HCT116 (cell line): Measurements from ENCODE around the gene UGT2A3. TPM values are rescaled to one million over a fixed set of nuclear protein-coding genes. Genes with fewer than 3 reads are reported as not detected.

Source experiments
- ATAC-seq: fragments of 200-7000 bp; cut with Tn5 transposase; 2 replicates; pipeline ENCODE4 v1.9.1; 2020; ENCODE audit warnings: mild to moderate bottlenecking, moderate library complexity
- BruUV-seq: library from RNA; stranded (reverse); fragments of 400-500 nt; replicated peaks from 2 replicates; lab custom pipeline; 2021; lab: Mats Ljungman, UMichigan
- CTCF ChIA-PET: fragments of 300-600 bp; sonication (Branson Sonifier 250); formaldehyde crosslinking; loops from one replicate; lab custom pipeline; 2021; ENCODE audit warnings: antibody characterized with exemption; lab: Charles Lee
- POLR2A ChIA-PET: fragments of 300-600, 350-600 bp; sonication (Branson Sonifier 250); formaldehyde crosslinking; loops from one replicate; lab custom pipeline; 2021; ENCODE audit warnings: antibody characterized with exemption; lab: Charles Lee
- RAD21 ChIA-PET, 2 experiments: fragments of 300-600 bp; sonication (Branson Sonifier 250); formaldehyde crosslinking; loops; one replicate each; lab custom pipeline; 2023; ENCODE audit warnings: low total read pairs in 2 of 2; ENCODE audit not compliant: uncharacterized antibody in 2 of 2, unreplicated experiment in 2 of 2, low non-redundant PET in 1 of 2; lab: Charles Lee
- DNase-seq: peaks from one replicate; pipeline ENCODE4 v3.0.0-alpha.2; 2010; ENCODE audit warnings: low read depth, low spot score
- H2AFZ ChIP-seq: fragments of 200-600 bp; shearing (Covaris generic), sonication (generic); 2 replicates; pipeline ENCODE4 v1.6.1; 2017; ENCODE audit warnings: low read depth, mixed run types, mixed read lengths, antibody characterized with exemption, low read length; ENCODE audit not compliant: poor library complexity, severe bottlenecking
- H3K27ac ChIP-seq: 2 replicates; pipeline ENCODE4 v1.5.1; 2012; ENCODE audit warnings: low read depth, low read length
- H3K27me3 ChIP-seq: fragments of 200-600 bp; sonication (generic); 2 replicates; pipeline ENCODE4 v1.6.1; 2016; ENCODE audit warnings: mixed run types, low read length, mixed read lengths; ENCODE audit not compliant: insufficient read depth
- H3K36me3 ChIP-seq, 2 experiments: fragments of 200-500 bp in 1 of 2; fragments of 200-600 bp in 1 of 2; sonication (Bioruptor generic) in 1 of 2; sonication (generic) in 1 of 2; 2 replicates each; pipeline versions ENCODE4 v1.5.1 to v1.6.1; 2014 to 2016; ENCODE audit warnings: low read length in 2 of 2, inconsistent platforms in 1 of 2, mixed read lengths in 1 of 2, mixed run types in 1 of 2; ENCODE audit not compliant: insufficient read depth in 2 of 2, control insufficient read depth in 1 of 2
- H3K4me1 ChIP-seq, 2 experiments: fragments of 200-600 bp in 1 of 2; sonication (generic) in 1 of 2; 2 replicates each; pipeline versions ENCODE4 v1.5.1 to v1.6.1; 2012 to 2017; ENCODE audit warnings: low read length in 2 of 2, inconsistent platforms in 1 of 2, mild to moderate bottlenecking in 1 of 2, mixed read lengths in 1 of 2, mixed run types in 1 of 2, moderate library complexity in 1 of 2; ENCODE audit not compliant: insufficient read depth in 2 of 2, control insufficient read depth in 1 of 2
- H3K4me2 ChIP-seq: fragments of 200-600 bp; sonication (generic); 2 replicates; pipeline ENCODE4 v1.6.1; 2017; ENCODE audit warnings: mixed run types, low read length, mixed read lengths
- H3K4me3 ChIP-seq, 2 experiments: fragments of 200-600 bp in 1 of 2; sonication (generic) in 1 of 2; replicated peaks in 1 of 2; 2 replicates each; pipeline ENCODE4 v1.5.1; 2011 to 2016; ENCODE audit warnings: low read length in 2 of 2, control low read depth in 1 of 2, low read depth in 1 of 2, mild to moderate bottlenecking in 1 of 2, mixed read lengths in 1 of 2, mixed run types in 1 of 2
- H3K79me2 ChIP-seq: fragments of 200-600 bp; sonication (generic); 2 replicates; pipeline ENCODE4 v1.6.1; 2017; ENCODE audit warnings: mild to moderate bottlenecking, mixed run types, low read length, moderate library complexity, mixed read lengths; ENCODE audit not compliant: insufficient read depth
- H3K9ac ChIP-seq: fragments of 200-600 bp; sonication (generic); 2 replicates; pipeline ENCODE4 v1.6.1; 2016; ENCODE audit warnings: low read length, mixed read lengths
- H3K9me2 ChIP-seq: fragments of 200-600 bp; sonication (generic), shearing (Covaris generic); 2 replicates; pipeline ENCODE4 v1.6.1; 2017; ENCODE audit warnings: mixed run types, mild to moderate bottlenecking, moderate library complexity; ENCODE audit not compliant: insufficient read depth
- H3K9me3 ChIP-seq, 2 experiments: fragments of 200-500 bp in 1 of 2; fragments of 200-600 bp in 1 of 2; sonication (Bioruptor generic) in 1 of 2; sonication (generic) in 1 of 2; 2 replicates each; pipeline ENCODE4 v1.6.1; 2014 to 2017; ENCODE audit warnings: low read length in 2 of 2, mixed read lengths in 2 of 2, inconsistent platforms in 1 of 2, low read depth in 1 of 2, mild to moderate bottlenecking in 1 of 2, mixed run types in 1 of 2, moderate library complexity in 1 of 2; ENCODE audit not compliant: control insufficient read depth in 1 of 2, insufficient read depth in 1 of 2
- H4K20me1 ChIP-seq: fragments of 200-600 bp; sonication (generic), shearing (Covaris generic); 2 replicates; pipeline ENCODE4 v1.6.1; 2017; ENCODE audit warnings: mixed run types, mild to moderate bottlenecking, moderate library complexity; ENCODE audit not compliant: insufficient read depth
- CEBPB ChIP-seq: IDR thresholded peaks from 2 replicates; pipeline ENCODE4 v1.6.1; 2012; ENCODE audit warnings: low read depth
- CTCF ChIP-seq, 3 experiments: fragments of 200-600 bp in 1 of 3; sonication (generic) in 1 of 3; IDR thresholded peaks in 2 of 3; conservative IDR thresholded peaks in 1 of 3; 2 replicates each; pipeline ENCODE4 v1.5.1; 2012 to 2017; ENCODE audit warnings: low read depth in 2 of 3, low read length in 2 of 3, antibody characterized with exemption in 1 of 3, borderline replicate concordance in 1 of 3, control low read depth in 1 of 3, mild to moderate bottlenecking in 1 of 3, mixed read lengths in 1 of 3, mixed run types in 1 of 3, moderate library complexity in 1 of 3; ENCODE audit not compliant: insufficient read depth in 1 of 3
- EZH2 ChIP-seq: fragments of 200-600 bp; sonication (generic); IDR thresholded peaks from 2 replicates; pipeline ENCODE4 v1.6.1; 2017; ENCODE audit warnings: antibody characterized with exemption, mixed run types
- EZH2phosphoT487 ChIP-seq: fragments of 200-600 bp; IDR thresholded peaks from 2 replicates; pipeline ENCODE4 v1.6.1; 2018; ENCODE audit warnings: antibody characterized with exemption, borderline replicate concordance
- POLR2A ChIP-seq: IDR thresholded peaks from 2 replicates; pipeline ENCODE4 v1.7.0; 2011; ENCODE audit warnings: borderline replicate concordance; ENCODE audit not compliant: insufficient read depth, insufficient read length; ENCODE audit errors: extremely low read depth
- RAD21 ChIP-seq: IDR thresholded peaks from 2 replicates; pipeline ENCODE4 v1.6.1; 2012; ENCODE audit warnings: low read depth, mild to moderate bottlenecking
- SIN3A ChIP-seq: IDR thresholded peaks from 2 replicates; pipeline ENCODE4 v1.6.1; 2012; ENCODE audit warnings: low read depth
- TCF7L2 ChIP-seq: IDR thresholded peaks from 2 replicates; pipeline ENCODE4 v1.7.0; 2011; ENCODE audit warnings: borderline replicate concordance, inconsistent platforms; ENCODE audit not compliant: insufficient read depth, insufficient read length; ENCODE audit errors: extremely low read depth
- YY1 ChIP-seq: IDR thresholded peaks from 2 replicates; pipeline ENCODE4 v1.6.1; 2011; ENCODE audit warnings: low read length, low read depth, moderate library complexity, mild to moderate bottlenecking; ENCODE audit not compliant: insufficient replicate concordance; ENCODE audit errors: extremely low read depth
- ZNF274 ChIP-seq: fragments of 200-500 bp; sonication (Bioruptor generic); IDR thresholded peaks from 2 replicates; pipeline ENCODE4 v1.6.1; 2014; ENCODE audit warnings: mild to moderate bottlenecking, low read depth, low read length, inconsistent platforms
- intact Hi-C: fragments of 100-400 bp; cut with micrococcal nuclease; formaldehyde crosslinking; loops from 2 replicates; pipeline ENCODE4 v1.10.0; 2022
- total RNA-seq: library from RNA; stranded (reverse); gene quantifications from one replicate; pipeline ENCODE4 v1.2.1, GENCODE V29; 2021; ENCODE audit not compliant: unreplicated experiment
- TF ChIP-seq, protein P1 (sequence below): IDR thresholded peaks from 2 replicates; pipeline ENCODE4 v1.6.1; 2012
- TF ChIP-seq, protein P2 (sequence below): IDR thresholded peaks from 2 replicates; pipeline ENCODE4 v1.6.1; 2012

Gene UGT2A3
- total RNA-seq, 1 experiment from 2014 or later: not detected

DNA sequence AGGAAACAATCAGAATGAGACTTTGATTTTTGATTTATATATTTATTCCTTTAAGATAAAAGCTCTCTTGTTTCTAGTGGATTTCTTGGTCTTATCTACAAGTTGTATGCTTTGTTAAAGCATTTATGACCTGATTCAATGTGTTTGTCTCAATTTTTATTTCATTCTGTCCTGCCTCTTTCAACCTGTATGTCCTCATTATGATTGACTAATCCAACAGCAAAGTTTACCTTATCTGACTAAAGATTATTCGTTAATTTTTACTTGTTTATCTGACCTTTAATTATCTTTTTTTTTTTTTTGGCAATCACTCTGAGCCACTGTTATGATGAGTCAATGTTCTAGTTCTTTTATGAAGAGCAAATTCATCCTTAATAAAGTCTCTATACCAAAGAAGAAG is 54.9 kb downstream of the UGT2A3 start:
- no peak overlapping the region for H3K27ac ChIP-seq
- CTCF ChIA-PET: no interaction called here

More for the DNA sequence above, 54.9 kb downstream of the UGT2A3 start:
- H3K9me3 ChIP-seq: no peaks in the 10 kb centered on the region
- intact Hi-C loops: no loop called here
- H3K9me2 ChIP-seq: 0 out of 2 replicates have a peak, but pooled peaks cover 4% of the 10 kb centered on the region
- H3K4me1 ChIP-seq: no peaks in the 10 kb centered on the region
- no peaks in the 10 kb centered on the region for H3K36me3 ChIP-seq
- DNase-seq (no peak), ATAC-seq (no peak)
- ChIA-PET POLR2A (no interaction called here), RAD21 (no interaction called here)
- H2AFZ ChIP-seq: no peak overlapping the region
- BruUV-seq: no TSS peak
- H4K20me1 ChIP-seq: no peaks in the 10 kb centered on the region
- no peaks in the 10 kb centered on the region for H3K27me3 ChIP-seq
- TF ChIP-seq RAD21 (no peak), POLR2A (no peak), SIN3A (no peak), EZH2 (no peak), ZNF274 (no peak), CTCF (IDR thresholded peaks at IDR 0.05 in 2 of 3, conservative IDR thresholded peaks at IDR 0.05 in 1 of 3; ENCODE audit: borderline replicate concordance in 1 of 3, insufficient read depth in 1 of 3, low read depth in 2 of 3, low read length in 2 of 3) (no peak), EZH2phosphoT487 (no peak), TCF7L2 (no peak), CEBPB (no peak), YY1 (no peak)
- TF ChIP-seq, protein P1, sequence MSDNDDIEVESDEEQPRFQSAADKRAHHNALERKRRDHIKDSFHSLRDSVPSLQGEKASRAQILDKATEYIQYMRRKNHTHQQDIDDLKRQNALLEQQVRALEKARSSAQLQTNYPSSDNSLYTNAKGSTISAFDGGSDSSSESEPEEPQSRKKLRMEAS: no peak
- TF ChIP-seq, protein P2, sequence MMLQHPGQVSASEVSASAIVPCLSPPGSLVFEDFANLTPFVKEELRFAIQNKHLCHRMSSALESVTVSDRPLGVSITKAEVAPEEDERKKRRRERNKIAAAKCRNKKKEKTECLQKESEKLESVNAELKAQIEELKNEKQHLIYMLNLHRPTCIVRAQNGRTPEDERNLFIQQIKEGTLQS: no peak
- no peak overlapping the region for H3K4me3 ChIP-seq
- no peaks in the 10 kb centered on the region for H3K79me2 ChIP-seq
- no peak overlapping the region for H3K9ac ChIP-seq
- no peak overlapping the region for H3K4me2 ChIP-seq
